Measurements from ENCODE around the gene SPRR2B.

- TF ChIP-seq, protein P1, sequence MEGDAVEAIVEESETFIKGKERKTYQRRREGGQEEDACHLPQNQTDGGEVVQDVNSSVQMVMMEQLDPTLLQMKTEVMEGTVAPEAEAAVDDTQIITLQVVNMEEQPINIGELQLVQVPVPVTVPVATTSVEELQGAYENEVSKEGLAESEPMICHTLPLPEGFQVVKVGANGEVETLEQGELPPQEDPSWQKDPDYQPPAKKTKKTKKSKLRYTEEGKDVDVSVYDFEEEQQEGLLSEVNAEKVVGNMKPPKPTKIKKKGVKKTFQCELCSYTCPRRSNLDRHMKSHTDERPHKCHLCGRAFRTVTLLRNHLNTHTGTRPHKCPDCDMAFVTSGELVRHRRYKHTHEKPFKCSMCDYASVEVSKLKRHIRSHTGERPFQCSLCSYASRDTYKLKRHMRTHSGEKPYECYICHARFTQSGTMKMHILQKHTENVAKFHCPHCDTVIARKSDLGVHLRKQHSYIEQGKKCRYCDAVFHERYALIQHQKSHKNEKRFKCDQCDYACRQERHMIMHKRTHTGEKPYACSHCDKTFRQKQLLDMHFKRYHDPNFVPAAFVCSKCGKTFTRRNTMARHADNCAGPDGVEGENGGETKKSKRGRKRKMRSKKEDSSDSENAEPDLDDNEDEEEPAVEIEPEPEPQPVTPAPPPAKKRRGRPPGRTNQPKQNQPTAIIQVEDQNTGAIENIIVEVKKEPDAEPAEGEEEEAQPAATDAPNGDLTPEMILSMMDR (IDR thresholded peaks at IDR 0.05; ENCODE audit: insufficient read depth, low read depth, low read length): no peak
- no peak for TF ChIP-seq EZH2 (IDR thresholded peaks at IDR 0.05; ENCODE audit: insufficient read depth, low read length)
Observed at GRCh38 chr1:153099461-153100045, 28.1 kb upstream of the SPRR2B start.

Data from astrocyte (in vitro differentiated cells and primary cell).